Islet of Langerhans (tissue), 1 donor: ENCODE measurements around the gene ADCY9.

Experiments used
- FAIRE-seq: peaks from one replicate; lab custom pipeline; 2011; peaks lifted over from hg19 to GRCh38; lab: Jason Lieb, UNC

Gene ADCY9

GRCh38 chr16:4123616-4124300 lies 7.5 kb upstream of the ADCY9 start:
- no peak for FAIRE-seq

GRCh38 chr16:4120176-4120575 lies 3.9 kb upstream of the ADCY9 start:
- no peak for FAIRE-seq

GRCh38 chr16:4117250-4117578 lies 972 bp upstream of the ADCY9 start:
- no peak for FAIRE-seq

- no peak for FAIRE-seq
Observed at GRCh38 chr16:4115949-4116318, 308 bp downstream of the ADCY9 start.

GRCh38 chr16:4115209-4115948 lies 863 bp downstream of the ADCY9 start:
- no peak for FAIRE-seq

GRCh38 chr16:4114257-4115208 lies 1.7 kb downstream of the ADCY9 start:
- FAIRE-seq, result no peak

GRCh38 chr16:4113358-4114256 lies 2.6 kb downstream of the ADCY9 start:
- FAIRE-seq, result no peak

- peak; percentile 38 for FAIRE-seq
Observed at GRCh38 chr16:4111748-4112696, 4.2 kb downstream of the ADCY9 start.

- FAIRE-seq, result no peak
Observed at GRCh38 chr16:4110680-4111079, 5.6 kb downstream of the ADCY9 start.

GRCh38 chr16:4110065-4110464 lies 6.2 kb downstream of the ADCY9 start:
- no peak for FAIRE-seq

- no peak for FAIRE-seq
Observed at GRCh38 chr16:4109250-4109736, 6.9 kb downstream of the ADCY9 start.

- no peak for FAIRE-seq
Observed at GRCh38 chr16:4106516-4106915, 9.7 kb downstream of the ADCY9 start.

GRCh38 chr16:4105848-4106247 lies 10.4 kb downstream of the ADCY9 start:
- no peak for FAIRE-seq

- no peak for FAIRE-seq
Observed at GRCh38 chr16:4103745-4104144, 12.5 kb downstream of the ADCY9 start.

- FAIRE-seq, result no peak
Observed at GRCh38 chr16:4101421-4102219, 14.6 kb downstream of the ADCY9 start.

GRCh38 chr16:4098501-4098900 lies 17.7 kb downstream of the ADCY9 start:
- FAIRE-seq, result no peak

- no peak for FAIRE-seq
Observed at GRCh38 chr16:4097826-4098240, 18.4 kb downstream of the ADCY9 start.

GRCh38 chr16:4096509-4096908 lies 19.7 kb downstream of the ADCY9 start:
- no peak for FAIRE-seq

- no peak for FAIRE-seq
Observed at GRCh38 chr16:4094127-4094773, 22.0 kb downstream of the ADCY9 start.
